ENCODE measurements around the gene CEBPA.

GRCh38 chr19:33312065-33312464 lies 9.7 kb upstream of the CEBPA start:
- TF ChIP-seq CTCF (IDR thresholded peaks at IDR 0.05; ENCODE audit: insufficient read depth, low read length) (no peak), POLR2AphosphoS5 (IDR thresholded peaks at IDR 0.05; ENCODE audit: low read depth) (no peak), REST (IDR thresholded peaks at IDR 0.05; ENCODE audit: insufficient replicate concordance, low read depth) (no peak), SPI1 (IDR thresholded peaks at IDR 0.05; ENCODE audit: borderline replicate concordance, low read depth) (no peak), GABPA (IDR thresholded peaks at IDR 0.05; ENCODE audit: low read depth) (no peak)

Data from HL-60 (cell line).